Mesothelial cell of epicardium (in vitro differentiated cells): ENCODE data around the gene TAF8. TPM values are rescaled to one million over a fixed set of nuclear protein-coding genes. Genes with fewer than 3 reads are reported as not detected.

Source experiments
- DNase-seq, 2 experiments: peaks; one replicate each; pipeline ENCODE4 v3.0.0; 2021; ENCODE audit warnings: low spot score in 2 of 2; ENCODE audit not compliant: unreplicated experiment in 2 of 2
- H3K27ac Mint-ChIP-seq: 2 replicates; pipeline ENCODE4 v1.8.0; 2021; ENCODE audit warnings: mixed read lengths
- H3K27me3 Mint-ChIP-seq: 2 replicates; pipeline ENCODE4 v1.8.0; 2021; ENCODE audit warnings: low read depth, mixed read lengths
- H3K36me3 Mint-ChIP-seq: 2 replicates; pipeline ENCODE4 v1.8.0; 2021; ENCODE audit warnings: mixed read lengths
- H3K4me1 Mint-ChIP-seq: 2 replicates; pipeline ENCODE4 v1.8.0; 2021; ENCODE audit warnings: mixed read lengths
- H3K4me3 Mint-ChIP-seq: 2 replicates; pipeline ENCODE4 v1.8.0; 2021; ENCODE audit warnings: mild to moderate bottlenecking, moderate library complexity, mixed read lengths
- H3K9me3 Mint-ChIP-seq: 2 replicates; pipeline ENCODE4 v1.8.0; 2021; ENCODE audit warnings: mixed read lengths
- total RNA-seq: library from RNA; stranded (reverse); gene quantifications from 3 replicates; pipeline ENCODE4 v1.2.1, GENCODE V29; 2021
- TF ChIP-seq, protein P1 (sequence below): fragments of 200-600 bp; sonication (generic); IDR thresholded peaks from one replicate; pipeline ENCODE4 v1.5.0; 2021; ENCODE audit warnings: antibody characterized with exemption; ENCODE audit not compliant: unreplicated experiment

The TAF8 gene
- total RNA-seq, 1 donor from 2014 or later: 38.9 TPM

DNA sequence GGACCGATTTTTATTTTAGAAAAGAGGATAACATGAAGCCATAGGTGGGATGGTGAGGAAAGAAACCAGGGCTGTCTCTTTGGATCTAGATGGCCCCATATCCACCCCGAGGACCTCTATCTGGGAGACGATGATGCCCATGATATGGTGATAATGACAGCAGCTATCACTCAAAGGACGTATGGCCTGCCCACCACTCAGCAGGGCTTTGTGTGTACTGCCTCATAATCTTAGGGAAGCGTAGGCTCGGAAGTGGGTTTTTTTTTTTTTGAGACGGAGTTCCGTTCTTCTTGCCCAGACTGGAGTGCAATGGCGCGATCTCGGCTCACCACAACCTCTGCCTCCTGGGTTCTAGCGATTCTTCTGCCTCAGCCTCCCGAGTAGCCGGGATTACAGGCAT lies 8.2 kb upstream of the TAF8 start:
- H3K9me3 Mint-ChIP-seq: no peaks in the 10 kb centered on the region
- no peaks in the 10 kb centered on the region for H3K36me3 Mint-ChIP-seq
- no peaks in the 10 kb centered on the region for H3K27me3 Mint-ChIP-seq
- H3K4me3 Mint-ChIP-seq: no peak overlapping the region
- peaks cover 42% of the 10 kb centered on the region for H3K4me1 Mint-ChIP-seq
- no peak for DNase-seq
- H3K27ac Mint-ChIP-seq: peak overlapping the region; percentile 0
- TF ChIP-seq, protein P1, sequence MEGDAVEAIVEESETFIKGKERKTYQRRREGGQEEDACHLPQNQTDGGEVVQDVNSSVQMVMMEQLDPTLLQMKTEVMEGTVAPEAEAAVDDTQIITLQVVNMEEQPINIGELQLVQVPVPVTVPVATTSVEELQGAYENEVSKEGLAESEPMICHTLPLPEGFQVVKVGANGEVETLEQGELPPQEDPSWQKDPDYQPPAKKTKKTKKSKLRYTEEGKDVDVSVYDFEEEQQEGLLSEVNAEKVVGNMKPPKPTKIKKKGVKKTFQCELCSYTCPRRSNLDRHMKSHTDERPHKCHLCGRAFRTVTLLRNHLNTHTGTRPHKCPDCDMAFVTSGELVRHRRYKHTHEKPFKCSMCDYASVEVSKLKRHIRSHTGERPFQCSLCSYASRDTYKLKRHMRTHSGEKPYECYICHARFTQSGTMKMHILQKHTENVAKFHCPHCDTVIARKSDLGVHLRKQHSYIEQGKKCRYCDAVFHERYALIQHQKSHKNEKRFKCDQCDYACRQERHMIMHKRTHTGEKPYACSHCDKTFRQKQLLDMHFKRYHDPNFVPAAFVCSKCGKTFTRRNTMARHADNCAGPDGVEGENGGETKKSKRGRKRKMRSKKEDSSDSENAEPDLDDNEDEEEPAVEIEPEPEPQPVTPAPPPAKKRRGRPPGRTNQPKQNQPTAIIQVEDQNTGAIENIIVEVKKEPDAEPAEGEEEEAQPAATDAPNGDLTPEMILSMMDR: no peak

DNA sequence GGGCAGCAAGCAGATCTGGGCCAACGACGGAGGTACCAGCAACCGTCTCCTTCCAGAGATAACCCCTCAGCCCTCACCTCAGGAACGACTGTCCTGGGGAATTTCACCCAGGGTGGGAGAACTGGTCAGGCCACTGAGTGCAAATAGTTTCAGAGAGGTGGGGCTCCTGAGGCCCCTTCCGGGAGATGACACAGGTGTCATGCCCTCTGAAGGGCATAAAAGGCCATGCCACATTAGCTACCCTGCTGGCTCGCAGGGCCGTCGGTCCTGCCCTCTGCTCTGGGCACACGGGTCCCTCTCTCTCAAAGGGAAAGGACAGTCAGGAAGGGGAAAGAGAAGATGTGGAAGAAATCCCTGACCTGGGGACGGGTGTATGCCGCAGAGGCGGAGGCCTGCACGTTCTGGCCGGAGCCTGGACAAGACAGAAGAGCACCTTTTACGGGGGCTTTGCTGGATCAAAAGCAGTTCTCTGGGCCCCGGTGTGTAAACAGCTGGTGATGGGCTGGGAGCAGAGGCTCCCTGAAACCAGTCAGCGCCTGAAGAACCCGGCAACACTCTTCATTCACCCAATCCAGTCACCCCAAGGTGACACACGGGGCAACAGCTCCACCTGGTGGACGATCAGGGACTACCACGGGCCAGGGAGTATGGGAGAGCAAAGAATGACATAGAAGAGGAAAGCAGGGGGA lies 6.4 kb upstream of the TAF8 start:
- peaks cover 48% of the 10 kb centered on the region for H3K4me1 Mint-ChIP-seq
- DNase-seq: peak; percentile 77 to 95
- H3K36me3 Mint-ChIP-seq: no peaks in the 10 kb centered on the region
- TF ChIP-seq, protein P1: peak; percentile 90
- H3K27ac Mint-ChIP-seq: peak overlapping the region; percentile 40
- H3K9me3 Mint-ChIP-seq: no peaks in the 10 kb centered on the region
- H3K27me3 Mint-ChIP-seq: no peaks in the 10 kb centered on the region
- H3K4me3 Mint-ChIP-seq: peak overlapping the region; percentile 24

DNA sequence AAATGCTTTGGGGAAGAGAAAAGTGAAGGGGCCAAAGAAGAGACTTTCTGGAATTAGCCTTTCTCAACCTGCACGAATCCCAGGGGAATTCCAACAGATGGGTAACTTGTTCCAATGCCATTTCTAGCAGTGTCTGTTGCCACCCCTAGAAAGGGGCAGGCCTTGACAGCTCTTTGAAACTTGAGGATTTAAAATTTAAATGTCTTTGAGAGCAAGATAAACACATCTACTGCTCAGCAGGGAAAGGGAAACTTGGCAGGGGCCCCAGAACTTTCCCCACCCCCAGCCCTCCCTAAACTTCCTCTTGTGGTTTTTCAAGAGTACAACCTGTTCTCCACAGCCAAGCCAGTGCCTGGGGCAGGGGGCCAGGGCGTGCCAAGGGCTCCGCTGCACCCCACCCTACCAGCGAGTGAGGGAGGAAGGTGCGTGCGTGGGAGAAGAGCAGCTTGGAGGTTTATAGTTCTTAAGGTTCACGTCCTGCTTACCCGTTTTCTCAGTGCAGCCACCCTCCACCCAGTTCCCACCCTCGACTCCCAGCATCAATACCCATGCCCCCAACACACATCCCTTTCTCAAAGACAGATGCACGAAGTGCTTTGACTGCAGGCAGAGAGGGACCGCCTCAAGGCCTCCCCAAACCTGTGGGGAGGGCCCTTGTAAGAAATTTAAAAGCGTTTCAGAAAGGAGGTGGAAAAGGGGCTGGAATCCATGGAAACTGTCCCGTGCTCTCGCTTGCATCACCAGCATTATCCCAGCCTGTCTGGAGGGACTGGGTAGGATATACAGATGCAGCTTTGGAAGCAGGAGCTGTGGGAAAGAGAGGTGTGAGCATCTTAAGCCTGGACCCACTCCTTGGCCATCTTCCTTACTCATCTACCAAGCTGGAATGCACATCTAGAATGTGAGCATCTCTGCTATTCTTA lies 4.5 kb upstream of the TAF8 start:
- Mint-ChIP-seq H3K27me3 (no peaks in the 10 kb centered on the region), H3K4me3 (peak overlapping the region; percentile 48), H3K36me3 (no peaks in the 10 kb centered on the region), H3K4me1 (peaks cover 44% of the 10 kb centered on the region), H3K27ac (peak overlapping the region; percentile 95), H3K9me3 (no peaks in the 10 kb centered on the region)
- TF ChIP-seq, protein P1: no peak
- peak in 1 of 2 experiments; percentile 61 for DNase-seq

DNA sequence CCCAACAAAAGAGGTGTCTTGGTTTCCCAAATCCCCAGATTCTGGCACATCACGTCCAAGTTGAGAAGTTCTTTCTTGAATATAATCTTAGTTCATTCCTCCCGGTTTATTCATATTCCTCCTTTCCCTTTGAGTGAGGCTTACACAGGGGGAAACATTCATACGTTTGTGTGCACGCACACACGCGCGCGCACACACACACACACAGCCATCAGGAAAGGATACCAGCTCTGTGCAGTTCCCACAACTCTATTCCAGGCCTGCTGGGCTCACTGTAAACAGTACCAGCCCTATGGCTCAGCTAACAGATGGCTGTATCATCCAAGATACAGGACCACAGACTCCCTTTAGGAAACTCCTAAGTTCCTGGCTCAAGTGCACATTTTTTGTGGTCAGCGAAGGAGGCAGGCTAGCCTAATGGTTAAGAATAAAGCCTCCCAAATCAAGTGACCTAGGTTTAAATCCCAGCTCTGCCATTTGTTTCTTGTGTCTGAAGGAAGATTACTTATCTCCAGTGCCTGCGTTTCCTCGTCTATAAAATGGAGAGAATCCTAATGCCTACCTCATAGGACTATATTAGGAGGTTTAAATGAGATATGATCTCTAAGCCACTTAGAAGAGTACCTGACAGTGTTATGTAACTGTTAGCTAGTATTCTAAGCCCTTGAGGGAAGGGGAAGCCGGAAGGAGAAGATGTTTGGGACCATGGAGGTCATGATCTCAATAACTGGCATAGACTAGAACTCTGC lies 3.7 kb upstream of the TAF8 start:
- peaks cover 50% of the 10 kb centered on the region for H3K4me1 Mint-ChIP-seq
- H3K9me3 Mint-ChIP-seq: no peaks in the 10 kb centered on the region
- H3K27ac Mint-ChIP-seq: peak overlapping the region; percentile 95
- peak overlapping the region; percentile 97 for H3K4me3 Mint-ChIP-seq
- TF ChIP-seq, protein P1: no peak
- DNase-seq: no peak
- H3K27me3 Mint-ChIP-seq: no peaks in the 10 kb centered on the region
- no peaks in the 10 kb centered on the region for H3K36me3 Mint-ChIP-seq

DNA sequence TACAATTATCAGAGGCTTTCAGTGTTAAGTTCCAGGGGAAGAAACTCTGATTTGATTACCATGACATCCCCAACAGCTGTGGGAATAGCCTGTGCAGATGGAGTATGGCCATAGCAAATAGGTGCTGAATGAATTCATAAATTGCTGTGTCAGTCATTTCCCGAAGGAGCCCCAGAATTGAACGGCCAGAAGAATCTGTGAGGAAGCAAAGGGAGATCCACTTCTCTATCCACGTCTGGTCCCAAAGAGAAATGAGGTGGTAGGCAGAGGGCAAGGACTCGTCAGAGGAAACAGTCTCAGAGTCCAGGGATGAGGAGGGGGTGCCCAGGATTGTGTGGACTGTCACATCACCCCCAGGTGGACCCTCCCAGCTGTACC lies 3.1 kb upstream of the TAF8 start:
- no peaks in the 10 kb centered on the region for H3K9me3 Mint-ChIP-seq
- TF ChIP-seq, protein P1: no peak
- H3K27ac Mint-ChIP-seq: peak overlapping the region; percentile 95
- H3K4me1 Mint-ChIP-seq: peaks cover 54% of the 10 kb centered on the region
- no peak for DNase-seq
- H3K36me3 Mint-ChIP-seq: no peaks in the 10 kb centered on the region
- peak overlapping the region; percentile 97 for H3K4me3 Mint-ChIP-seq
- H3K27me3 Mint-ChIP-seq: no peaks in the 10 kb centered on the region
